SK-N-MC (cell line): ENCODE data around the gene SCYL3.

Experiments used
- EZH2 ChIP-seq: fragments of 200-600 bp; sonication (generic); IDR thresholded peaks from one replicate; pipeline ENCODE4 v1.6.1; 2017; ENCODE audit warnings: antibody characterized with exemption
- FOXP2 ChIP-seq: optimal IDR thresholded peaks from 2 replicates; pipeline ENCODE3; 2011; ENCODE audit warnings: mild to moderate bottlenecking, moderate library complexity; ENCODE audit not compliant: insufficient read depth; ENCODE audit errors: extremely low read length, control extremely low read depth
- POLR2AphosphoS5 ChIP-seq: IDR thresholded peaks from 2 replicates; pipeline ENCODE4 v1.6.1; 2012; ENCODE audit warnings: mild to moderate bottlenecking, low read depth, low read length, borderline replicate concordance

DNA sequence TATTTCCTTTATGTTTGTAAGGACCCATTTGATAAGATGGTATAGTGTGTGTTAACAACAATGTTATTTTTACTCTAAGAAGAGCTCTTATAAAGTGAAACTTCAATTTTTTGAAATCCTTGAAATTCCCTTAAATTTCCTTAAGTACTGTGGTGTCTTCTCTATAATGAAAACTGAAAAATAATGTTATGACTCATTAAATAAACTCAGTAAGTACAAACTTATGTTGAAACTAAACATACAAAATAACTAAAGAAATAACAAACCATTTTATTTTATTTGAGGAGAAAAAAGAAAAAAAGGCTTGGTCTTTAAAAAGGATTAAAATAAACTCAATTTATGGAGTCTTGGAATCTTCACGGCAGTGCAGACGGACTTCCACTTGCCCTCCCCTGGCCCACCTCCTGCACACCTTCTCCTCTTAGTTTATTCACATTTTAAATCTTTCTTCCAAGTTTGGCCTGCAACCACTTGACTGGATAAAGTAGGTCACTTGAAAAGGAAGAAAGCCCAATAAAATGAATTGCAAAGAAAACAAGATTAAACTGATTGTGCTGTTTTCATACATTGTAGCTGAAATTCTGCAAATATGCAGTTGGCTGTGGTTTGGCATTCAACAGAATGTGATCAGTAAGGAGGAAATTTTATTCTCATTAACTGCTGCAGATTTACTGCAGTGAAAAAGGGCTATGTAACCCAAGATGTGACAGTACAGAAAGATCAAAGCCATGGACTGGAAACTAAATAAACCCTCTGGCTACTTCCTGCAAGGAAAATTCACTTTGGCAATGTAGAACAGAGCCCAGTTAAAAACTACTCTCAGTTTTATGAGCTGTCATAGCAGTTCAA, 48.5 kb upstream of the SCYL3 start:
- peak; percentile 51; the same call in 1 of the 2 replicates for TF ChIP-seq POLR2AphosphoS5
- TF ChIP-seq EZH2: no peak
- TF ChIP-seq FOXP2: no peak
